ENCODE results near the gene VEGFA.

Gene VEGFA

DNA sequence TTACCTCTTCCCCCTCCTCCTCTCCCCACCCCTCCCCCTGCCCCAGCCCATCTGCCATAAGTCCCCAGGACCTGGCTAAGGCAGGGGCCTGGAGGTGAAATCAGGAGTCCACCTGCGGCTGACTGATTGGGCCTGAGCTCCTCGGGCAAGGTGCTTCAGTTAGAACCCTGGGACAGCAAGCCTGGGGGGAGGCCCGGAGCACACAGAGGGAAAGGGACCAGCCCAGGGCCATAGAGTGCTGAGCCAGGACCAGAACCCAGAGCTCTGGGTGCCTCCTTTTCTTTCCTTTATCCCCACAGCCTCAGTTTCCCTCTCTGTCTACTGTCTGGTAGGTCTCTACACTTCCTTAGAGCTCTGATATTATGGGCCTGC is 35.7 kb upstream of the VEGFA start:
- Histone ChIP-seq H3K4me3 (ENCODE audit: low read length) (no peak overlapping the region), H3K4me2 (ENCODE audit: low read length) (0 out of 2 replicates have a peak overlapping the region, but pooled peaks have one; percentile 3), H3K4me1 (ENCODE audit: low read length) (peaks cover 14% of the 10 kb centered on the region), H3K9ac (ENCODE audit: low read length) (no peak overlapping the region), H2AFZ (ENCODE audit: low read depth, low read length) (peak overlapping the region; percentile 62; the same call in 1 of the 2 replicates), H3K36me3 (replicated peaks; ENCODE audit: low read depth, low read length) (no peaks in the 10 kb centered on the region), H3K27ac (ENCODE audit: low read length) (no peak overlapping the region), H3K79me2 (ENCODE audit: low read length) (no peaks in the 10 kb centered on the region), H4K20me1 (ENCODE audit: insufficient read depth, low read length) (no peaks in the 10 kb centered on the region), H3K9me3 (ENCODE audit: insufficient read depth, low read length) (peaks cover 14% of the 10 kb centered on the region; the same call in 1 of the 2 replicates), H3K27me3 (ENCODE audit: low read depth, low read length) (no peaks in the 10 kb centered on the region)
- TF ChIP-seq EZH2phosphoT487 (IDR thresholded peaks at IDR 0.05; ENCODE audit: low read depth), result no peak
- TF ChIP-seq, protein P1, sequence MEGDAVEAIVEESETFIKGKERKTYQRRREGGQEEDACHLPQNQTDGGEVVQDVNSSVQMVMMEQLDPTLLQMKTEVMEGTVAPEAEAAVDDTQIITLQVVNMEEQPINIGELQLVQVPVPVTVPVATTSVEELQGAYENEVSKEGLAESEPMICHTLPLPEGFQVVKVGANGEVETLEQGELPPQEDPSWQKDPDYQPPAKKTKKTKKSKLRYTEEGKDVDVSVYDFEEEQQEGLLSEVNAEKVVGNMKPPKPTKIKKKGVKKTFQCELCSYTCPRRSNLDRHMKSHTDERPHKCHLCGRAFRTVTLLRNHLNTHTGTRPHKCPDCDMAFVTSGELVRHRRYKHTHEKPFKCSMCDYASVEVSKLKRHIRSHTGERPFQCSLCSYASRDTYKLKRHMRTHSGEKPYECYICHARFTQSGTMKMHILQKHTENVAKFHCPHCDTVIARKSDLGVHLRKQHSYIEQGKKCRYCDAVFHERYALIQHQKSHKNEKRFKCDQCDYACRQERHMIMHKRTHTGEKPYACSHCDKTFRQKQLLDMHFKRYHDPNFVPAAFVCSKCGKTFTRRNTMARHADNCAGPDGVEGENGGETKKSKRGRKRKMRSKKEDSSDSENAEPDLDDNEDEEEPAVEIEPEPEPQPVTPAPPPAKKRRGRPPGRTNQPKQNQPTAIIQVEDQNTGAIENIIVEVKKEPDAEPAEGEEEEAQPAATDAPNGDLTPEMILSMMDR (IDR thresholded peaks at IDR 0.05; ENCODE audit: low read depth, low read length), result no peak

GRCh38 chr6:43735642-43736199 is 34.3 kb upstream of the VEGFA start:
- Histone ChIP-seq H3K9me3 (ENCODE audit: insufficient read depth, low read length) (peaks cover 13% of the 10 kb centered on the region; the same call in 1 of the 2 replicates), H2AFZ (ENCODE audit: low read depth, low read length) (no peak overlapping the region), H4K20me1 (ENCODE audit: insufficient read depth, low read length) (no peaks in the 10 kb centered on the region), H3K27ac (ENCODE audit: low read length) (no peak overlapping the region), H3K4me1 (ENCODE audit: low read length) (peaks cover 26% of the 10 kb centered on the region), H3K4me3 (ENCODE audit: low read length) (no peak overlapping the region), H3K79me2 (ENCODE audit: low read length) (no peaks in the 10 kb centered on the region), H3K27me3 (ENCODE audit: low read depth, low read length) (no peaks in the 10 kb centered on the region), H3K4me2 (ENCODE audit: low read length) (no peak overlapping the region), H3K36me3 (replicated peaks; ENCODE audit: low read depth, low read length) (no peaks in the 10 kb centered on the region), H3K9ac (ENCODE audit: low read length) (no peak overlapping the region)
- no peak for TF ChIP-seq EZH2phosphoT487 (IDR thresholded peaks at IDR 0.05; ENCODE audit: low read depth)

GRCh38 chr6:43736211-43736786 is 33.7 kb upstream of the VEGFA start:
- Histone ChIP-seq H3K27ac (ENCODE audit: low read length) (no peak overlapping the region), H4K20me1 (ENCODE audit: insufficient read depth, low read length) (no peaks in the 10 kb centered on the region), H3K4me2 (ENCODE audit: low read length) (no peak overlapping the region), H3K36me3 (replicated peaks; ENCODE audit: low read depth, low read length) (no peaks in the 10 kb centered on the region), H3K4me1 (ENCODE audit: low read length) (peaks cover 32% of the 10 kb centered on the region), H3K79me2 (ENCODE audit: low read length) (no peaks in the 10 kb centered on the region), H3K9me3 (ENCODE audit: insufficient read depth, low read length) (peaks cover 8% of the 10 kb centered on the region; the same call in 1 of the 2 replicates), H3K9ac (ENCODE audit: low read length) (no peak overlapping the region), H2AFZ (ENCODE audit: low read depth, low read length) (no peak overlapping the region), H3K27me3 (ENCODE audit: low read depth, low read length) (no peaks in the 10 kb centered on the region), H3K4me3 (ENCODE audit: low read length) (no peak overlapping the region)
- no peak for TF ChIP-seq EZH2phosphoT487 (IDR thresholded peaks at IDR 0.05; ENCODE audit: low read depth)

DNA sequence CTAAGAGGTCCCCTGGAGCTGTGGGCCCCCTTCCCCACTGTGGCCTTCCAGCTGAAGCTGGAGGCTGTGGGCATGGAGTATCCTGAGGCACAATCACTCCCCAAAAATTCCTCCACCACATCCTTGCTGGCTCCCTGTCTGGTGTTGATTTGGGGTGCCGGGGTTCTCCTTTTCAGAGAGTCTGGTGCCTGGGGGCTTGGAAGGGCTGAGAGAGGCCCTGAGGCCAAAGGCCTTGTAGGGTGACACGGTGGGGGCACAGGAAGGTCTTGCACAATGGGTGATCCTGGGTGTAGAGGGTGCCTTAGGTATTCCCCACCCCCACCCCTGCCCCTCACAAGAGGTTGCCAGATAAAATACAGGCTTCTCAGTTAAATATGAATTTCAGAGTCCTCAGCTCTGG is 33.2 kb upstream of the VEGFA start:
- Histone ChIP-seq H3K79me2 (ENCODE audit: low read length) (no peaks in the 10 kb centered on the region), H2AFZ (ENCODE audit: low read depth, low read length) (no peak overlapping the region), H3K9ac (ENCODE audit: low read length) (no peak overlapping the region), H3K4me1 (ENCODE audit: low read length) (peaks cover 34% of the 10 kb centered on the region), H3K36me3 (replicated peaks; ENCODE audit: low read depth, low read length) (no peaks in the 10 kb centered on the region), H3K9me3 (ENCODE audit: insufficient read depth, low read length) (peaks cover 4% of the 10 kb centered on the region; the same call in 1 of the 2 replicates), H3K27me3 (ENCODE audit: low read depth, low read length) (no peaks in the 10 kb centered on the region), H3K27ac (ENCODE audit: low read length) (no peak overlapping the region), H3K4me3 (ENCODE audit: low read length) (no peak overlapping the region), H4K20me1 (ENCODE audit: insufficient read depth, low read length) (no peaks in the 10 kb centered on the region), H3K4me2 (ENCODE audit: low read length) (no peak overlapping the region)
- TF ChIP-seq EZH2phosphoT487 (IDR thresholded peaks at IDR 0.05; ENCODE audit: low read depth), result no peak
- TF ChIP-seq, protein P1 (IDR thresholded peaks at IDR 0.05; ENCODE audit: low read depth, low read length), result no peak

Data from OCI-LY3 (cell line).